ENCODE measurements around the gene SLC18B1. TPM values are rescaled to one million over a fixed set of nuclear protein-coding genes. Genes with fewer than 3 reads are reported as not detected.

Gene SLC18B1
- total RNA-seq, 1 donor from 2014 or later, result 24.2 TPM

DNA sequence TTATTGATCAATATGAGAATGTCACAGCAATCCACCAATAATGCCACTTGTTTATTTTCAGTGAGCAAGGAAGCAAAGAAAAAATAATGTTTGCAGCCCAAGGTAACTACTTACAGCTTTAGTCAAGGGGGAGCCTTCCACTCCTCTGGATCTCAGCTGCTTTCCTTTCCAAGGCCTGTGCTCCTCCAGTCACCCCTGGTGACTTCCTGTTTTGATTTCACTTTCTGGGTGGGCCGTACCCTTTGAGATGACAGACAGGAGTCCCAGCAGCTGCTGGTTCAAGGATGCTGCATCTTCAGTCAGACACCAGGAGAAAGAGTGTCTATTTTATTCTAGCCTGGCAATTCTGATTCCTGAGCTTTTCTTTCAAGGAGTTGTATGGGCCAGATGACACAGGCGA, 35.2 kb downstream of the SLC18B1 start:
- TF ChIP-seq, protein P1, sequence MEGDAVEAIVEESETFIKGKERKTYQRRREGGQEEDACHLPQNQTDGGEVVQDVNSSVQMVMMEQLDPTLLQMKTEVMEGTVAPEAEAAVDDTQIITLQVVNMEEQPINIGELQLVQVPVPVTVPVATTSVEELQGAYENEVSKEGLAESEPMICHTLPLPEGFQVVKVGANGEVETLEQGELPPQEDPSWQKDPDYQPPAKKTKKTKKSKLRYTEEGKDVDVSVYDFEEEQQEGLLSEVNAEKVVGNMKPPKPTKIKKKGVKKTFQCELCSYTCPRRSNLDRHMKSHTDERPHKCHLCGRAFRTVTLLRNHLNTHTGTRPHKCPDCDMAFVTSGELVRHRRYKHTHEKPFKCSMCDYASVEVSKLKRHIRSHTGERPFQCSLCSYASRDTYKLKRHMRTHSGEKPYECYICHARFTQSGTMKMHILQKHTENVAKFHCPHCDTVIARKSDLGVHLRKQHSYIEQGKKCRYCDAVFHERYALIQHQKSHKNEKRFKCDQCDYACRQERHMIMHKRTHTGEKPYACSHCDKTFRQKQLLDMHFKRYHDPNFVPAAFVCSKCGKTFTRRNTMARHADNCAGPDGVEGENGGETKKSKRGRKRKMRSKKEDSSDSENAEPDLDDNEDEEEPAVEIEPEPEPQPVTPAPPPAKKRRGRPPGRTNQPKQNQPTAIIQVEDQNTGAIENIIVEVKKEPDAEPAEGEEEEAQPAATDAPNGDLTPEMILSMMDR (IDR thresholded peaks at IDR 0.05; ENCODE audit: unreplicated experiment), result no peak
- DNase-seq (ENCODE audit: low spot score in 2 of 2, unreplicated experiment in 2 of 2), result no peak
- Mint-ChIP-seq H3K36me3 (no peaks in the 10 kb centered on the region), H3K4me3 (no peak overlapping the region), H3K27ac (no peak overlapping the region), H3K4me1 (peaks cover 12% of the 10 kb centered on the region), H3K9me3 (no peaks in the 10 kb centered on the region), H3K27me3 (ENCODE audit: low read depth) (no peaks in the 10 kb centered on the region)

DNA sequence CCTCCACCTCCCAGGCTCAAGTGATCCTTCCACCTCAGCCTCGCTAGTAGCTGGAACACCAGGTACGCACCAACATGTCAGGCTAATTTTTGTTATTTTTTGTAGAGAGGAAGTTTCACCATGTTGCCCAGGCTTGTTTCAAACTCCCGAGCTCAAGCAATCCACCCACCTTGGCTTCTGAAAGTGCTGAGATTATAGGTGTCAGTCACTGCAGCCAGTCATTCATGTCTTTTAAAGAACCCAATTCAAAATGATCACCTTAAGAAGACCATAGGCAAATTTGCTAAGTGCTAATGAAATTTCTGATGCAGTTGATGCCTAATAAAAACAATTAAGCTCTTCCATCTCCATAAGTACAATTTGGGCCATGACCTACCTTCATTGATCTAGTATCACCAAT, 38.2 kb downstream of the SLC18B1 start:
- TF ChIP-seq, protein P1 (IDR thresholded peaks at IDR 0.05; ENCODE audit: unreplicated experiment), result no peak
- no peak overlapping the region for H3K27ac Mint-ChIP-seq

DNA sequence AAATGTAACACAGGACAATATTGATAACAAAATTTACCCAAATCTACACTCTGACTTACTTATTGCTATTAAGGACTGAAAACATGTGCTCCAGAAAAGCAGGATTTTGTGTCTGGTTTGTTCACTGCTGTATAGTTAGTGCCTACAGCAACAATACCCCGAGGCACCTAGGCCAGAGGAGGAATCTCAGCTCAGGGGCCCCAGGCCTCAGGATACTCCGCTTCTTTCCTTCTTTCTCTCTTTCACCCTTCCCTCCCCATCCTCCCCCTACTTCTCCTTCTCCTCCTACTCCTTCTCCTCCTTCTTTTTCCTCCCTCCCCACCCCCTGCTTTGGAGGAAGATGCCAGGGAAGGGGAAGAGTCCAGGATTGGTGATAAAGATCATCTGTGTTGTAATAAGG, 39.7 kb downstream of the SLC18B1 start:
- no peak for DNase-seq (ENCODE audit: low spot score in 2 of 2, unreplicated experiment in 2 of 2)
- Mint-ChIP-seq H3K36me3 (no peaks in the 10 kb centered on the region), H3K4me1 (no peaks in the 10 kb centered on the region), H3K9me3 (no peaks in the 10 kb centered on the region), H3K4me3 (no peak overlapping the region), H3K27me3 (ENCODE audit: low read depth) (peaks cover 3% of the 10 kb centered on the region), H3K27ac (no peak overlapping the region)
- TF ChIP-seq, protein P1 (IDR thresholded peaks at IDR 0.05; ENCODE audit: unreplicated experiment), result no peak

More for the DNA sequence above, 38.2 kb downstream of the SLC18B1 start:
- no peak for DNase-seq (ENCODE audit: low spot score in 2 of 2, unreplicated experiment in 2 of 2)
- Mint-ChIP-seq H3K36me3 (no peaks in the 10 kb centered on the region), H3K4me1 (peaks cover 11% of the 10 kb centered on the region), H3K27me3 (ENCODE audit: low read depth) (peaks cover 3% of the 10 kb centered on the region), H3K9me3 (no peaks in the 10 kb centered on the region), H3K4me3 (no peak overlapping the region)

DNA sequence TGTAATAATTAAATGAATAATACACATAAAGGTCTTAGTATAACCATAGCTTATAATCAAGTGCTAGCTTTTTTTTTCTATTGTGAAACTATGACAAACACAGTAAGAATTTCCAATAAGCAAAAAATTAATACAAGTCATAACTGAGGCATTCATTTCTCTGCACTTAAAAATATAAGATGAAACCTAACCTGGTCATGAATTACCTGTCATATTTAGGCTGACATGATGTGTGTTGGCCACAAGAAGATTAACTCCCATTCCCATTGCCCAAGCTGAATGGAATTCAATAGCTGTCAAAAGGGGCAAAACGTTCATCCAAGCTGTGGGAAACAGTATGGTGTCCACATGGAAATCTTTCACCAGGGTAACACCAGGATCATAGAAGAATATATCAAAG, 46.2 kb downstream of the SLC18B1 start:
- Mint-ChIP-seq H3K36me3 (no peaks in the 10 kb centered on the region), H3K4me3 (no peak overlapping the region), H3K4me1 (no peaks in the 10 kb centered on the region), H3K9me3 (no peaks in the 10 kb centered on the region), H3K27ac (no peak overlapping the region), H3K27me3 (ENCODE audit: low read depth) (peaks cover 10% of the 10 kb centered on the region)
- no peak for DNase-seq (ENCODE audit: low spot score in 2 of 2, unreplicated experiment in 2 of 2)
- TF ChIP-seq, protein P1 (IDR thresholded peaks at IDR 0.05; ENCODE audit: unreplicated experiment), result no peak

DNA sequence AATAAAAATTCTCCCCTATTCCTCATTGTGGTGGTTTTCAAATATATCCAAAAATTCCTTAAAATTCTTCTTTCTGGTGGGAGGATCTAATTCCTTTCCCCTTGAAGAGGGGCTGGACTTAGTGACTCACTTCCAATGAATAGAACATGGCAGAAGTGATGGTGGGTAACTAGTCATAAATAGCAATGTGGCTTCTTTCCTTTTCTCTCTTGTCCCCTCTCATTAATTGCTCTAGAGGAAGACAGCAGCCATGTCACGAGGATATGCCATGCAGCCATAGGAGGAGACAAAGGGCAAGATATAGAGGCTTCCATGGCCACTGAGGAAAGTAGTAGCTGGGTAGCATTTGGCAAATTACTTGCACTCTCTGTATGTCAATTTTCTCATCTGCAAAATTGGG, 46.6 kb downstream of the SLC18B1 start:
- DNase-seq (ENCODE audit: low spot score in 2 of 2, unreplicated experiment in 2 of 2), result no peak
- Mint-ChIP-seq H3K9me3 (no peaks in the 10 kb centered on the region), H3K27me3 (ENCODE audit: low read depth) (peaks cover 12% of the 10 kb centered on the region), H3K27ac (no peak overlapping the region), H3K4me3 (no peak overlapping the region), H3K36me3 (no peaks in the 10 kb centered on the region), H3K4me1 (no peaks in the 10 kb centered on the region)
- TF ChIP-seq, protein P1 (IDR thresholded peaks at IDR 0.05; ENCODE audit: unreplicated experiment), result no peak

DNA sequence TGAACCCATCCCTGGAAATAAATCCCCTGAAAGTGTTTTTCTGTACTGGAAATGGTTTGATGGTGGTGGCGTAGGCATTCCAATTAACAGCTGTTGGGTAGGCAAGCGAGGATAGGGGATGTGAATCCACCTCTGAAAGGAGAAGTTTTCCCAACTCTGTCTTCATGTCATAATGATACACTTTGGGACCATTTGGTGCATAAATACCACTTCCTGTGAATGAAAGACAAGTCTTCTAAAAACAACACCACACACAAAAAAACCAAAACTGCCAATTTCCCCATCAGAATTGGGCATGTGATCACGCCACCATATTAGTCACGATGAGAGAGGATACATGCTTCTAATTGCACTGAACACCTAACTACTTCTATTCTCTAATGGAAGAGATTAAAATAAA, 47.1 kb downstream of the SLC18B1 start:
- peaks cover 15% of the 10 kb centered on the region for H3K27me3 Mint-ChIP-seq (ENCODE audit: low read depth)
- H3K9me3 Mint-ChIP-seq, result no peaks in the 10 kb centered on the region
- H3K27ac Mint-ChIP-seq, result no peak overlapping the region
- DNase-seq (ENCODE audit: low spot score in 2 of 2, unreplicated experiment in 2 of 2), result no peak
- no peaks in the 10 kb centered on the region for H3K36me3 Mint-ChIP-seq
- no peaks in the 10 kb centered on the region for H3K4me1 Mint-ChIP-seq
- no peak overlapping the region for H3K4me3 Mint-ChIP-seq
- TF ChIP-seq, protein P1 (IDR thresholded peaks at IDR 0.05; ENCODE audit: unreplicated experiment), result no peak

All from mesothelial cell of epicardium (in vitro differentiated cells).